H9 (cell line): ENCODE data around the gene LMCD1. TPM values are rescaled to one million over a fixed set of nuclear protein-coding genes. Genes with fewer than 3 reads are reported as not detected.

Experiments
- DNase-seq: peaks from one replicate; pipeline ENCODE4 v3.0.0-alpha.2; 2017
- H2AFZ ChIP-seq: one replicate; pipeline ENCODE4 v1.6.1; 2013; ENCODE audit warnings: mild to moderate bottlenecking, low read length, control low read depth, moderate library complexity
- H2AK5ac ChIP-seq: 2 replicates; pipeline ENCODE4 v1.6.1; 2013; ENCODE audit warnings: low read length, control low read depth, mixed read lengths; ENCODE audit not compliant: insufficient read length
- H2BK120ac ChIP-seq: one replicate; pipeline ENCODE4 v1.6.1; 2013; ENCODE audit warnings: low read depth, mild to moderate bottlenecking, low read length, control low read depth, inconsistent platforms; ENCODE audit not compliant: poor library complexity, severe bottlenecking
- H2BK12ac ChIP-seq: 2 replicates; pipeline ENCODE4 v1.6.1; 2013; ENCODE audit warnings: low read length, control low read depth, mixed read lengths, low read depth; ENCODE audit not compliant: insufficient read length
- H2BK15ac ChIP-seq: 2 replicates; pipeline ENCODE4 v1.6.1; 2013; ENCODE audit warnings: low read depth, low read length, control low read depth
- H2BK20ac ChIP-seq: one replicate; pipeline ENCODE4 v1.6.1; 2013; ENCODE audit warnings: low read depth, mild to moderate bottlenecking, low read length, control low read depth, inconsistent platforms; ENCODE audit not compliant: poor library complexity, severe bottlenecking
- H2BK5ac ChIP-seq: 2 replicates; pipeline ENCODE4 v1.6.1; 2013; ENCODE audit warnings: low read length, control low read depth, mixed read lengths; ENCODE audit not compliant: insufficient read length
- H3K14ac ChIP-seq: 2 replicates; pipeline ENCODE4 v1.6.1; 2013; ENCODE audit warnings: low read length, control low read depth; ENCODE audit not compliant: insufficient read depth
- H3K18ac ChIP-seq: 2 replicates; pipeline ENCODE4 v1.6.1; 2013; ENCODE audit warnings: low read depth, mild to moderate bottlenecking, mixed read lengths, low read length, control low read depth; ENCODE audit not compliant: insufficient read length
- H3K23ac ChIP-seq: 2 replicates; pipeline ENCODE4 v1.6.1; 2013; ENCODE audit warnings: low read length, control low read depth, mixed read lengths, low read depth; ENCODE audit not compliant: insufficient read length
- H3K23me2 ChIP-seq: 2 replicates; pipeline ENCODE4 v1.6.1; 2013; ENCODE audit warnings: low read depth, mild to moderate bottlenecking, mixed read lengths, low read length, control low read depth; ENCODE audit not compliant: insufficient read length, poor library complexity, severe bottlenecking
- H3K27ac ChIP-seq: 2 replicates; pipeline ENCODE4 v1.5.1; 2013; ENCODE audit warnings: low read length, control low read depth, mixed read lengths, low read depth; ENCODE audit not compliant: insufficient read length
- H3K27me3 ChIP-seq: 2 replicates; pipeline ENCODE4 v1.6.1; 2013; ENCODE audit warnings: low read length, control low read depth, inconsistent platforms; ENCODE audit not compliant: insufficient read depth
- H3K4ac ChIP-seq: 2 replicates; pipeline ENCODE4 v1.6.1; 2013; ENCODE audit warnings: low read depth, mild to moderate bottlenecking, control low read depth, inconsistent platforms, low read length, moderate library complexity
- H3K4me1 ChIP-seq: 2 replicates; pipeline ENCODE4 v1.6.1; 2013; ENCODE audit warnings: low read length, control low read depth, inconsistent platforms; ENCODE audit not compliant: insufficient read depth
- H3K4me2 ChIP-seq: 2 replicates; pipeline ENCODE4 v1.6.1; 2013; ENCODE audit warnings: low read length, control low read depth, mixed read lengths; ENCODE audit not compliant: insufficient read length, insufficient read depth
- H3K56ac ChIP-seq: 2 replicates; pipeline ENCODE4 v1.6.1; 2013; ENCODE audit warnings: low read depth, mild to moderate bottlenecking, mixed read lengths, low read length, control low read depth; ENCODE audit not compliant: insufficient read length
- H3K79me1 ChIP-seq: 2 replicates; pipeline ENCODE4 v1.6.1; 2013; ENCODE audit warnings: low read depth, mild to moderate bottlenecking, moderate library complexity, low read length, control low read depth, inconsistent platforms; ENCODE audit not compliant: insufficient read depth, poor library complexity, severe bottlenecking
- H3K79me2 ChIP-seq: 2 replicates; pipeline ENCODE4 v1.6.1; 2013; ENCODE audit warnings: low read length, control low read depth, inconsistent platforms; ENCODE audit not compliant: insufficient read depth
- H3K9ac ChIP-seq: 2 replicates; pipeline ENCODE4 v1.6.1; 2013; ENCODE audit warnings: low read length, control low read depth, mixed read lengths; ENCODE audit not compliant: insufficient read length; ENCODE audit errors: extremely low read depth
- H3K9me3 ChIP-seq: one replicate; pipeline ENCODE4 v1.6.1; 2013; ENCODE audit warnings: low read depth, low read length, inconsistent platforms; ENCODE audit not compliant: control insufficient read depth
- H3T11ph ChIP-seq: one replicate; pipeline ENCODE4 v1.6.1; 2013; ENCODE audit warnings: mild to moderate bottlenecking, low read length, control low read depth, inconsistent platforms
- H4K20me1 ChIP-seq: one replicate; pipeline ENCODE4 v1.6.1; 2013; ENCODE audit not compliant: control insufficient read depth, insufficient read length, insufficient read depth
- H4K5ac ChIP-seq: 2 replicates; pipeline ENCODE4 v1.6.1; 2013; ENCODE audit warnings: low read depth, mild to moderate bottlenecking, mixed read lengths, low read length, control low read depth; ENCODE audit not compliant: insufficient read length
- H4K8ac ChIP-seq: replicated peaks from 2 replicates; pipeline ENCODE4 v1.6.1; 2013; ENCODE audit warnings: low read length, control low read depth, mixed read lengths, low read depth; ENCODE audit not compliant: insufficient read length
- H4K91ac ChIP-seq: 2 replicates; pipeline ENCODE4 v1.6.1; 2013; ENCODE audit warnings: low read depth, mild to moderate bottlenecking, moderate library complexity, mixed read lengths, low read length, control low read depth; ENCODE audit not compliant: insufficient read length
- H3K27ac Mint-ChIP-seq, 3 experiments: 2 replicates in 2 of 3; 3 replicates in 1 of 3; pipeline ENCODE4 v1.8.0; 2020 to 2021; ENCODE audit warnings: mixed read lengths in 3 of 3, mild to moderate bottlenecking in 1 of 3, moderate library complexity in 1 of 3
- H3K27me3 Mint-ChIP-seq: 2 replicates; pipeline ENCODE4 v1.8.0; 2021; ENCODE audit warnings: low read depth, mild to moderate bottlenecking, moderate library complexity, mixed read lengths
- H3K36me3 Mint-ChIP-seq, 3 experiments: 2 replicates in 2 of 3; 3 replicates in 1 of 3; pipeline ENCODE4 v1.8.0; 2020 to 2021; ENCODE audit warnings: low read depth in 3 of 3, mixed read lengths in 3 of 3; ENCODE audit not compliant: insufficient read depth in 1 of 3
- H3K4me1 Mint-ChIP-seq, 2 experiments: 2 replicates each; pipeline ENCODE4 v1.8.0; 2020; ENCODE audit warnings: mixed read lengths in 2 of 2
- H3K4me3 Mint-ChIP-seq, 2 experiments: 2 replicates in 1 of 2; 3 replicates in 1 of 2; pipeline ENCODE4 v1.8.0; 2020 to 2021; ENCODE audit warnings: mild to moderate bottlenecking in 2 of 2, mixed read lengths in 2 of 2, moderate library complexity in 1 of 2
- H3K9me3 Mint-ChIP-seq, 2 experiments: 2 replicates in 1 of 2; 3 replicates in 1 of 2; pipeline ENCODE4 v1.8.0; 2020; ENCODE audit warnings: mild to moderate bottlenecking in 2 of 2, mixed read lengths in 2 of 2, moderate library complexity in 1 of 2
- CTCF ChIP-seq: fragments of 200-600 bp; sonication (generic); conservative IDR thresholded peaks from 3 replicates; pipeline ENCODE4 v1.8.0; 2021; ENCODE audit warnings: antibody characterized with exemption, mild to moderate bottlenecking
- WGBS: extraction: QIAGEN DNeasy Blood & Tissue Kit; methylation state at CpG from one replicate; pipeline ENCODE4 v1.1.7; 2013; ENCODE audit warnings: missing lambda C conversion rate, low lambda C conversion rate, mixed read lengths; ENCODE audit not compliant: insufficient read length; ENCODE audit errors: extremely low coverage; 5-methylcytosine and 5-hydroxymethylcytosine counted together
- total RNA-seq: library from RNA; stranded (reverse); gene quantifications from 2 replicates; pipeline ENCODE4 v1.2.1, GENCODE V29; 2021

Gene LMCD1
- total RNA-seq, 1 experiment from 2014 or later, result 19.2 TPM

GRCh38 chr3:8506571-8507061 lies 5.0 kb downstream of the LMCD1 start:
- Histone ChIP-seq H4K8ac (no peak overlapping the region), H3K4ac (no peak overlapping the region), H3K4me1 (peaks cover 4% of the 10 kb centered on the region; the same call in 1 of the 2 replicates), H3K79me1 (no peaks in the 10 kb centered on the region), H2BK12ac (no peak overlapping the region), H3K27ac (no peak overlapping the region), H2AK5ac (no peak overlapping the region), H2BK20ac (no peak overlapping the region), H3K18ac (no peak overlapping the region), H2BK15ac (no peak overlapping the region), H4K91ac (no peak overlapping the region), H3T11ph (no peak overlapping the region), H3K9me3 (no peaks in the 10 kb centered on the region), H2AFZ (no peak overlapping the region), H3K79me2 (no peaks in the 10 kb centered on the region), H3K4me2 (no peak overlapping the region), H3K23me2 (no peaks in the 10 kb centered on the region), H3K14ac (no peak overlapping the region), H2BK120ac (no peak overlapping the region), H4K20me1 (no peaks in the 10 kb centered on the region), H3K27me3 (no peaks in the 10 kb centered on the region), H4K5ac (no peak overlapping the region), H2BK5ac (no peak overlapping the region), H3K56ac (no peak overlapping the region), H3K23ac (no peak overlapping the region), H3K9ac (no peak overlapping the region)
- peaks cover 27 to 35% of the 10 kb centered on the region in 2 experiments for H3K4me1 Mint-ChIP-seq
- H3K9me3 Mint-ChIP-seq, result peaks cover 0 to 2% of the 10 kb centered on the region in 2 experiments; a peak in 1 of 5 replicates
- H3K27ac Mint-ChIP-seq, result no peak overlapping the region
- no peak for TF ChIP-seq CTCF
- H3K36me3 Mint-ChIP-seq, result peaks cover 0 to 10% (median 7%) of the 10 kb centered on the region in 3 experiments; a peak in 4 of 7 replicates
- no CpG with 5 or more reads among the region's 6 CpGs for WGBS
- no peaks in the 10 kb centered on the region for H3K27me3 Mint-ChIP-seq
- no peak for DNase-seq
- no peak overlapping the region for H3K4me3 Mint-ChIP-seq
